HEK293 (cell line): ENCODE results near the gene ZNF821.
A peak's percentile ranks its signal among the peaks of the same experiment; 100 is the strongest.

Experiments used
- GLI4 ChIP-seq: fragments of 450-650 bp; formaldehyde crosslinking; IDR thresholded peaks from 2 replicates; pipeline ENCODE4 v1.5.1; 2016; ENCODE audit warnings: missing biosample characterization, missing genetic modification characterization
- HOXD13 ChIP-seq: sonication (generic); formaldehyde crosslinking; IDR thresholded peaks from 2 replicates; pipeline ENCODE4 v1.8.0; 2022; ENCODE audit warnings: missing genetic modification reagents, borderline replicate concordance
- ZNF2 ChIP-seq: fragments of 450-650 bp; formaldehyde crosslinking; IDR thresholded peaks from 2 replicates; pipeline ENCODE4 v1.5.1; 2016; ENCODE audit warnings: missing biosample characterization, missing genetic modification characterization
- TF ChIP-seq, protein P1 (sequence below): fragments of 450-650 bp; formaldehyde crosslinking; IDR thresholded peaks from 2 replicates; pipeline ENCODE4 v1.5.1; 2016; ENCODE audit warnings: missing biosample characterization, missing genetic modification characterization
- TF ChIP-seq, protein P2 (sequence below): fragments of 450-650 bp; formaldehyde crosslinking; IDR thresholded peaks from 2 replicates; pipeline ENCODE4 v1.5.1; 2016; ENCODE audit warnings: missing biosample characterization, missing genetic modification characterization
- TF ChIP-seq, protein P3 (sequence below): fragments of 450-650 bp; formaldehyde crosslinking; IDR thresholded peaks from 2 replicates; pipeline ENCODE4 v1.5.1; 2016; ENCODE audit warnings: missing biosample characterization, missing genetic modification characterization
- TF ChIP-seq, protein P4 (sequence below): fragments of 450-650 bp; formaldehyde crosslinking; IDR thresholded peaks from 2 replicates; pipeline ENCODE4 v1.5.1; 2016; ENCODE audit warnings: missing biosample characterization, missing genetic modification characterization
- TF ChIP-seq, protein P5 (sequence below): fragments of 450-650 bp; formaldehyde crosslinking; IDR thresholded peaks from 2 replicates; pipeline ENCODE4 v1.5.1; 2016; ENCODE audit warnings: missing biosample characterization, missing genetic modification characterization, low read depth

DNA sequence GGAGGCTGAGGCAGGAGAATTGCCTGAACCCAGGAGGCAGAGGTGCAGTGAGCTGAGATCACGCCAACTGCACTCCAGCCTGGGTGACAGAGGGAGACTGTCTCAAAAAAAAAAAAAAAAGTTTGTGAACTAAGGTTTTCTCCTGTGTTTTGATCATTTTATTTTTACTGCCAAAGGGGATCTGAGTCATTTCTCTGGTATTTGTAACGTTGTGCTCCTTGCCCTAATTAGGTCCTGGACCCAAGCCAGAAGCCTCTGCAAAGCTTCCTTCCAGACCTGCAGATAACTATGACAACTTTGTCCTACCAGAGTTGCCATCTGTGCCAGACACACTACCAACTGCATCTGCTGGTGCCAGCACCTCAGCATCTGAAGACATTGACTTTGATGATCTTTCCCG is 43.4 kb upstream of the ZNF821 start:
- TF ChIP-seq, protein P1, sequence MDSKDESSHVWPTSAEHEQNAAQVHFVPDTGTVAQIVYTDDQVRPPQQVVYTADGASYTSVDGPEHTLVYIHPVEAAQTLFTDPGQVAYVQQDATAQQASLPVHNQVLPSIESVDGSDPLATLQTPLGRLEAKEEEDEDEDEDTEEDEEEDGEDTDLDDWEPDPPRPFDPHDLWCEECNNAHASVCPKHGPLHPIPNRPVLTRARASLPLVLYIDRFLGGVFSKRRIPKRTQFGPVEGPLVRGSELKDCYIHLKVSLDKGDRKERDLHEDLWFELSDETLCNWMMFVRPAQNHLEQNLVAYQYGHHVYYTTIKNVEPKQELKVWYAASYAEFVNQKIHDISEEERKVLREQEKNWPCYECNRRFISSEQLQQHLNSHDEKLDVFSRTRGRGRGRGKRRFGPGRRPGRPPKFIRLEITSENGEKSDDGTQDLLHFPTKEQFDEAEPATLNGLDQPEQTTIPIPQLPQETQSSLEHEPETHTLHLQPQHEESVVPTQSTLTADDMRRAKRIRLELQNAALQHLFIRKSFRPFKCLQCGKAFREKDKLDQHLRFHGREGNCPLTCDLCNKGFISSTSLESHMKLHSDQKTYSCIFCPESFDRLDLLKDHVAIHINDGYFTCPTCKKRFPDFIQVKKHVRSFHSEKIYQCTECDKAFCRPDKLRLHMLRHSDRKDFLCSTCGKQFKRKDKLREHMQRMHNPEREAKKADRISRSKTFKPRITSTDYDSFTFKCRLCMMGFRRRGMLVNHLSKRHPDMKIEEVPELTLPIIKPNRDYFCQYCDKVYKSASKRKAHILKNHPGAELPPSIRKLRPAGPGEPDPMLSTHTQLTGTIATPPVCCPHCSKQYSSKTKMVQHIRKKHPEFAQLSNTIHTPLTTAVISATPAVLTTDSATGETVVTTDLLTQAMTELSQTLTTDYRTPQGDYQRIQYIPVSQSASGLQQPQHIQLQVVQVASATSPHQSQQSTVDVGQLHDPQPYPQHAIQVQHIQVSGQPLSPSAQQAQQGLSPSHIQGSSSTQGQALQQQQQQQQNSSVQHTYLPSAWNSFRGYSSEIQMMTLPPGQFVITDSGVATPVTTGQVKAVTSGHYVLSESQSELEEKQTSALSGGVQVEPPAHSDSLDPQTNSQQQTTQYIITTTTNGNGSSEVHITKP (tag by site-specific recombination), result peak; percentile 77
- no peak for TF ChIP-seq GLI4 (tag by site-specific recombination)
- TF ChIP-seq, protein P2, sequence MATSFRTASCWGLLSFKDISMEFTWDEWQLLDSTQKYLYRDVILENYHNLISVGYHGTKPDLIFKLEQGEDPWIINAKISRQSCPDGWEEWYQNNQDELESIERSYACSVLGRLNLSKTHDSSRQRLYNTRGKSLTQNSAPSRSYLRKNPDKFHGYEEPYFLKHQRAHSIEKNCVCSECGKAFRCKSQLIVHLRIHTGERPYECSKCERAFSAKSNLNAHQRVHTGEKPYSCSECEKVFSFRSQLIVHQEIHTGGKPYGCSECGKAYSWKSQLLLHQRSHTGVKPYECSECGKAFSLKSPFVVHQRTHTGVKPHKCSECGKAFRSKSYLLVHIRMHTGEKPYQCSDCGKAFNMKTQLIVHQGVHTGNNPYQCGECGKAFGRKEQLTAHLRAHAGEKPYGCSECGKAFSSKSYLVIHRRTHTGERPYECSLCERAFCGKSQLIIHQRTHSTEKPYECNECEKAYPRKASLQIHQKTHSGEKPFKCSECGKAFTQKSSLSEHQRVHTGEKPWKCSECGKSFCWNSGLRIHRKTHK (tag by site-specific recombination), result no peak
- TF ChIP-seq, protein P3, sequence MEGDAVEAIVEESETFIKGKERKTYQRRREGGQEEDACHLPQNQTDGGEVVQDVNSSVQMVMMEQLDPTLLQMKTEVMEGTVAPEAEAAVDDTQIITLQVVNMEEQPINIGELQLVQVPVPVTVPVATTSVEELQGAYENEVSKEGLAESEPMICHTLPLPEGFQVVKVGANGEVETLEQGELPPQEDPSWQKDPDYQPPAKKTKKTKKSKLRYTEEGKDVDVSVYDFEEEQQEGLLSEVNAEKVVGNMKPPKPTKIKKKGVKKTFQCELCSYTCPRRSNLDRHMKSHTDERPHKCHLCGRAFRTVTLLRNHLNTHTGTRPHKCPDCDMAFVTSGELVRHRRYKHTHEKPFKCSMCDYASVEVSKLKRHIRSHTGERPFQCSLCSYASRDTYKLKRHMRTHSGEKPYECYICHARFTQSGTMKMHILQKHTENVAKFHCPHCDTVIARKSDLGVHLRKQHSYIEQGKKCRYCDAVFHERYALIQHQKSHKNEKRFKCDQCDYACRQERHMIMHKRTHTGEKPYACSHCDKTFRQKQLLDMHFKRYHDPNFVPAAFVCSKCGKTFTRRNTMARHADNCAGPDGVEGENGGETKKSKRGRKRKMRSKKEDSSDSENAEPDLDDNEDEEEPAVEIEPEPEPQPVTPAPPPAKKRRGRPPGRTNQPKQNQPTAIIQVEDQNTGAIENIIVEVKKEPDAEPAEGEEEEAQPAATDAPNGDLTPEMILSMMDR, result no peak
- TF ChIP-seq, protein P4, sequence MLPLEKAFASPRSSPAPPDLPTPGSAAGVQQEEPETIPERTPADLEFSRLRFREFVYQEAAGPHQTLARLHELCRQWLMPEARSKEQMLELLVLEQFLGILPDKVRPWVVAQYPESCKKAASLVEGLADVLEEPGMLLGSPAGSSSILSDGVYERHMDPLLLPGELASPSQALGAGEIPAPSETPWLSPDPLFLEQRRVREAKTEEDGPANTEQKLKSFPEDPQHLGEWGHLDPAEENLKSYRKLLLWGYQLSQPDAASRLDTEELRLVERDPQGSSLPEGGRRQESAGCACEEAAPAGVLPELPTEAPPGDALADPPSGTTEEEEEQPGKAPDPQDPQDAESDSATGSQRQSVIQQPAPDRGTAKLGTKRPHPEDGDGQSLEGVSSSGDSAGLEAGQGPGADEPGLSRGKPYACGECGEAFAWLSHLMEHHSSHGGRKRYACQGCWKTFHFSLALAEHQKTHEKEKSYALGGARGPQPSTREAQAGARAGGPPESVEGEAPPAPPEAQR (tag by site-specific recombination), result no peak
- TF ChIP-seq, protein P5, sequence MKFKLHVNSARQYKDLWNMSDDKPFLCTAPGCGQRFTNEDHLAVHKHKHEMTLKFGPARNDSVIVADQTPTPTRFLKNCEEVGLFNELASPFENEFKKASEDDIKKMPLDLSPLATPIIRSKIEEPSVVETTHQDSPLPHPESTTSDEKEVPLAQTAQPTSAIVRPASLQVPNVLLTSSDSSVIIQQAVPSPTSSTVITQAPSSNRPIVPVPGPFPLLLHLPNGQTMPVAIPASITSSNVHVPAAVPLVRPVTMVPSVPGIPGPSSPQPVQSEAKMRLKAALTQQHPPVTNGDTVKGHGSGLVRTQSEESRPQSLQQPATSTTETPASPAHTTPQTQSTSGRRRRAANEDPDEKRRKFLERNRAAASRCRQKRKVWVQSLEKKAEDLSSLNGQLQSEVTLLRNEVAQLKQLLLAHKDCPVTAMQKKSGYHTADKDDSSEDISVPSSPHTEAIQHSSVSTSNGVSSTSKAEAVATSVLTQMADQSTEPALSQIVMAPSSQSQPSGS, result no peak
- no peak for TF ChIP-seq ZNF2 (tag by site-specific recombination)
- TF ChIP-seq HOXD13 (CRISPR knock-in tag), result no peak
